Lower lobe of right lung (tissue), 2 donors: ENCODE results near the gene ZIC2. TPM values are rescaled to one million over a fixed set of nuclear protein-coding genes. Genes with fewer than 3 reads are reported as not detected.
"Not testable (repeated sequence)": the region's sequence is repeated elsewhere in the genome, so short reads cannot be mapped to it uniquely, and the experiment has no call there.

Experiments used
- ATAC-seq, 2 donors: fragments of 200-7000 bp; cut with Tn5 transposase; one replicate each; pipeline ENCODE4 v1.9.1; 2020 to 2022; ENCODE audit warnings: mild to moderate bottlenecking in 2 of 2, moderate library complexity in 2 of 2
- DNase-seq: peaks from one replicate; pipeline ENCODE4 v3.0.0-alpha.2; 2020
- H3K27ac ChIP-seq: fragments of 200-600 bp; one replicate; pipeline ENCODE4 v1.8.0; 2022
- H3K27me3 ChIP-seq: fragments of 200-600 bp; one replicate; pipeline ENCODE4 v1.8.0; 2022; ENCODE audit warnings: low read depth
- H3K36me3 ChIP-seq: fragments of 200-600 bp; one replicate; pipeline ENCODE4 v1.8.0; 2022; ENCODE audit warnings: mild to moderate bottlenecking
- H3K4me1 ChIP-seq: fragments of 200-600 bp; one replicate; pipeline ENCODE4 v1.8.0; 2022
- H3K4me3 ChIP-seq: fragments of 200-600 bp; one replicate; pipeline ENCODE4 v1.8.0; 2022; ENCODE audit warnings: mild to moderate bottlenecking
- H3K9me3 ChIP-seq: fragments of 200-600 bp; one replicate; pipeline ENCODE4 v1.8.0; 2022
- intact Hi-C: fragments of 100-400 bp; cut with DNase I; formaldehyde crosslinking; loops from one replicate; pipeline ENCODE4 v1.11.0; 2022
- total RNA-seq: library from RNA; stranded (reverse); fragmentation: NEBNext Ultra II Directional; extraction: Animal tissue kit (Norgen Biotek cat#: 25700); gene quantifications from one replicate; pipeline ENCODE4 v1.2.1, GENCODE V29; 2021
- TF ChIP-seq, protein P1 (sequence below): fragments of 200-600 bp; IDR thresholded peaks from one replicate; pipeline ENCODE4 v1.8.0; 2022; ENCODE audit warnings: antibody characterized with exemption, mild to moderate bottlenecking
- donor health status: DM: no; HTN: yes; CAD: no; lungs with severe emphysema.

ZIC2 gene
- total RNA-seq, 1 donor from 2014 or later, result not detected

DNA sequence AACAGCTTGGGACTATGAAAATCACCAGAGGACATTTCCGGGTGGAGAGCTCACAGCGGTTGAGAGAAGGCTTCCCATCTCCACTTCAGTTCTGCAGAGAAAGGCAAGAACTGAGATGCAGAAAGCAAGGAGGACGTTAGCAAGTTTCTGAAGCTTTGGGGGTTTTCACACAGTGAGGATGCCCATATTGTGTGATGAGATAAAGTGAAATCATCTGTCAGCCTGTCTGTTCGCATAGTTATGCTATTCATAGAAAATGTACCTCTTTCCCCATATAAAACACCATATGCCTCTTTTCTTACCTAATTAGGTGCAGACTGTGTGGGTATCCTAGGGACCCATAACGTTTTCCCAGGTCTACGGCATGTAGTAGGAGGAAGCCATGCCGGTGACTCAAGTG, 37.5 kb upstream of the ZIC2 start:
- intact Hi-C loops, result no loop called here
- Histone ChIP-seq H3K4me1 (peaks cover under 1% of the 10 kb centered on the region), H3K9me3 (no peaks in the 10 kb centered on the region), H3K4me3 (no peak overlapping the region), H3K27me3 (peaks cover 32% of the 10 kb centered on the region), H3K27ac (no peak overlapping the region), H3K36me3 (no peaks in the 10 kb centered on the region)
- ATAC-seq (no peak), DNase-seq (no peak)
- TF ChIP-seq, protein P1, sequence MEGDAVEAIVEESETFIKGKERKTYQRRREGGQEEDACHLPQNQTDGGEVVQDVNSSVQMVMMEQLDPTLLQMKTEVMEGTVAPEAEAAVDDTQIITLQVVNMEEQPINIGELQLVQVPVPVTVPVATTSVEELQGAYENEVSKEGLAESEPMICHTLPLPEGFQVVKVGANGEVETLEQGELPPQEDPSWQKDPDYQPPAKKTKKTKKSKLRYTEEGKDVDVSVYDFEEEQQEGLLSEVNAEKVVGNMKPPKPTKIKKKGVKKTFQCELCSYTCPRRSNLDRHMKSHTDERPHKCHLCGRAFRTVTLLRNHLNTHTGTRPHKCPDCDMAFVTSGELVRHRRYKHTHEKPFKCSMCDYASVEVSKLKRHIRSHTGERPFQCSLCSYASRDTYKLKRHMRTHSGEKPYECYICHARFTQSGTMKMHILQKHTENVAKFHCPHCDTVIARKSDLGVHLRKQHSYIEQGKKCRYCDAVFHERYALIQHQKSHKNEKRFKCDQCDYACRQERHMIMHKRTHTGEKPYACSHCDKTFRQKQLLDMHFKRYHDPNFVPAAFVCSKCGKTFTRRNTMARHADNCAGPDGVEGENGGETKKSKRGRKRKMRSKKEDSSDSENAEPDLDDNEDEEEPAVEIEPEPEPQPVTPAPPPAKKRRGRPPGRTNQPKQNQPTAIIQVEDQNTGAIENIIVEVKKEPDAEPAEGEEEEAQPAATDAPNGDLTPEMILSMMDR, result no peak

DNA sequence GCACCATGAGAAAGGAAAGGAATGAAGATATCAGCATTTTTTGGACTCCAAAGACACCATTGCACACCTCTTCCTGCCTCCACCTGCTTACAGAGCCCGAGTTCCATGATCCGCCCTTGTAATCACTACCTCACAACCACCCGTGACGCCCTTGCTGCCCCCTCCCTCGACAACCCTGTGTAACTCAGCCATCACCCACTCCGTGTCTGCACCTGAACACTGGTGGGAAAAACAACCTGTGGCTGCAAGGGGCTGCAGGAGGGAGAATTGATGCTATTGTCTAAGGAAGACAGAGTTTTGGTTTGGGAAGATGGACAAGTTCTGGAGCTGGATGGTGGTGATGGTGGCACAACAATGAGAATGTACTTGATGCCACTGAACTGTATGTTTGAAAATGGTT, 37.0 kb upstream of the ZIC2 start:
- ATAC-seq (no peak), DNase-seq (no peak)
- H3K36me3 ChIP-seq, result no peaks in the 10 kb centered on the region
- H3K4me3 ChIP-seq, result no peak overlapping the region
- H3K4me1 ChIP-seq, result peaks cover 6% of the 10 kb centered on the region
- no peak overlapping the region for H3K27ac ChIP-seq
- TF ChIP-seq, protein P1, result no peak
- H3K9me3 ChIP-seq, result no peaks in the 10 kb centered on the region
- intact Hi-C loops, result no loop called here
- peaks cover 32% of the 10 kb centered on the region for H3K27me3 ChIP-seq

DNA sequence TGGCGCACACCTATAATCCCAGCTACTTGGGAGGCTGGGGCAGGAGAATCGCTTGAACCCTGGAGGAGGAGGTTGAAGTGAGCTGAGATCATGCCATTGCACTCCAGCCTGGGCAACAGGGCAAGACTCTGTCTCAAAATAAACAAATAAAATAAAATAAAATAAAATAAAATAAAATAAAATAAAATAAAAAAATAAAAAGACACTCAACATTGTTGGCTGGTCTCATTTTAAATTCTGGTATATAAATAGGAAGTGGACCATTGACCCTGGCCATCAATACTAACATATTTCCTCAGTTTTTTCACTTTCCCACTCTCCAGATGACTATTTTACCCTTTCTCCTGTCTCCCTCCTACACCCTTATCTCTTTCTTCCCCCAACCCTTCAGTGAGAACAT, 36.1 kb upstream of the ZIC2 start:
- H3K27ac ChIP-seq, H3K36me3 ChIP-seq, H3K9me3 ChIP-seq, intact Hi-C loops, DNase-seq, H3K4me3 ChIP-seq, H3K4me1 ChIP-seq, ATAC-seq: not testable (repeated sequence)
- peaks cover 32% of the 10 kb centered on the region for H3K27me3 ChIP-seq

DNA sequence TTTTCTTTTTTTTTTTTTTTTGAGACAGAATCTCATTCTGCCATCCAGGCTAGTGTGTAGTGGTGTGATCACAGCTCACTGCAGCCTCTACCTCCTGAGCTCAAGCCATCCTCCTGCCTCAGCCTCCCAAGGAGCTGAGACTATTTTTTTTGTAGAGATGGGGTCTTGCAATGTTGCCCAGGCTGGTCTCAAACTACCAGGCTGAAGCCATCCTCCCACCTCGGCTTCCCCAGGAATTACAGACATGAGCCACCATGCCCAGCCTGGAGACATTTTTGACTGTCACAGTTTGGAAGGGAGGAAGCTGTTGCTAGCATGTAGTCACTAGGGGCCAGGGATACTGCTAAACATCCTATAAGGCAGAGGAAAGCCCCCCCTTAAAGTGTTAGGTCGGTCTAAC, 33.9 kb upstream of the ZIC2 start:
- H3K27me3 ChIP-seq, result peaks cover 38% of the 10 kb centered on the region
- no peak for DNase-seq
- intact Hi-C loops, result no loop called here

DNA sequence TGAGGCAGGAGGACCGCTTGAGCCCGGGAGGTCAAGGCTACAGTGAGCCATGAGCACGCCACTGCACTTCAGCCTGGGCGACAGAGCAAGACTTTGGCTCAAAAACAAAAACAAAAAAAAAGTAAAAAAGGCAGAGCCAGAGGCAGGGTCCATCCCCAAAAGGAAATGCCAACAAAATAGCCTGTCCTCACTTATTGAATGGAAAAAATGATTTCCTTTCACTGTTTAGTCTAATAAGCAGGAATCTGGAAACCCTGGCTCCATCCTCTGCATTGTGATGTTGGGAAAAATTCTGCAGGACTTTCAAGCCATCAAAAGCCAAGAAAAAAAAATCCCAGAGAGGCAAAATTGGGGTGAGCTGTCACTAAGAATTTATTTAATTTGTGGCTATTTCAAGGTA, 33.2 kb upstream of the ZIC2 start:
- DNase-seq (no peak), ATAC-seq (no peak)
- Histone ChIP-seq H3K27me3 (peaks cover 44% of the 10 kb centered on the region), H3K9me3 (no peaks in the 10 kb centered on the region), H3K27ac (no peak overlapping the region), H3K36me3 (no peaks in the 10 kb centered on the region), H3K4me1 (peaks cover 7% of the 10 kb centered on the region), H3K4me3 (no peak overlapping the region)
- TF ChIP-seq, protein P1, result no peak
- intact Hi-C loops, result no loop called here

More for the DNA sequence above, 33.9 kb upstream of the ZIC2 start:
- ATAC-seq, result no peak
- Histone ChIP-seq H3K4me1 (peaks cover 7% of the 10 kb centered on the region), H3K4me3 (no peak overlapping the region), H3K27ac (no peak overlapping the region), H3K9me3 (no peaks in the 10 kb centered on the region), H3K36me3 (no peaks in the 10 kb centered on the region)
- TF ChIP-seq, protein P1, result no peak

DNA sequence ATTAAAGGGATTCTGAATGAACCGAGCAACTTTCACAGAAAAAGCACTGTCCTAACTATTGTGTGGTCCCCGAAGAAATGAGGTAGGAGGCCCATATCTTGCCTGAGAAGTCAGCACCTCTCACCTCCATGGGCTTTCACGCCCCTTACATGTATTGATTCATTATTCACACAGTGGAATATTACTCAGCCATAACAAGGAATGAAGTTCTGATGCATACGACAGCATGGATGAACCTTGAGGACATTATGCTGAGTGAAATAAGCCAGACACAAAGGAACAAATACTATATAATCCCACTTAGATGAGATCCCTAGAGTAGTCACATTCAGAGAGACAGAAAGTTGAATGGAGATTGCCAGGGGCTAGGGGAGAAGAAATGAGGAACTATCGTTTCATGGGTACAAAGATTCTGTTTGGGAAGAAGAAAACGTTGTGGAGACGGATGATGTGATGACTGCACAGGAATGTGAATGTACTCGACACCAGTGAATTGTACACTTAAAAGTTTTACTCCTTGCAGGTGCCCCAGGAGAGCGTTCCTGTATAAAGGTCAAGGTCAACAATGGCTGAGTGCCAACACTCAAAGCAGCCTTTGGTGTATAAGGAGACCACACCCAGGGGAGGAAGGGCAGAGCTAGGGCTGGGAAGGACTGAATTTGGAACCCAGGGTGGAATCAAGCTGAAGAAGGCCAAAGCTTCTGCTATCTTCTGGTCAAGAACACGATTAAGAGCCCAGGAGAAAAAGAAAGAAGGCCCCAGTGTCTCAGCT, 32.5 kb upstream of the ZIC2 start:
- intact Hi-C loops, result no loop called here
- H3K4me3 ChIP-seq, result no peak overlapping the region
- ATAC-seq (peak; percentile 26 to 58), DNase-seq (no peak)
- TF ChIP-seq, protein P1, result no peak
- no peak overlapping the region for H3K27ac ChIP-seq
- no peaks in the 10 kb centered on the region for H3K9me3 ChIP-seq
- peaks cover 45% of the 10 kb centered on the region for H3K27me3 ChIP-seq
- peaks cover 7% of the 10 kb centered on the region for H3K4me1 ChIP-seq
- H3K36me3 ChIP-seq, result no peaks in the 10 kb centered on the region
